Mucosa of descending colon (tissue), 3 donors: Measurements from ENCODE around the gene PLCG2. TPM values are rescaled to one million over a fixed set of nuclear protein-coding genes. Genes with fewer than 3 reads are reported as not detected.

ENCODE experiments used
- ATAC-seq: fragments of 200-7000 bp; cut with Tn5 transposase; one replicate; pipeline ENCODE4 v1.9.1; 2020; ENCODE audit warnings: mild to moderate bottlenecking, moderate library complexity
- DNase-seq, 3 donors: peaks; one replicate each; pipeline ENCODE4 v3.0.0-alpha.2; 2020
- H3K36me3 ChIP-seq: fragments of 200-600 bp; one replicate; pipeline ENCODE4 v1.8.0; 2021; ENCODE audit warnings: low read depth, mild to moderate bottlenecking
- H3K4me1 ChIP-seq: fragments of 200-600 bp; one replicate; pipeline ENCODE4 v1.8.0; 2021; ENCODE audit warnings: low read depth, mild to moderate bottlenecking
- H3K4me3 ChIP-seq: fragments of 200-600 bp; one replicate; pipeline ENCODE4 v1.8.0; 2021; ENCODE audit warnings: mild to moderate bottlenecking
- H3K9me3 ChIP-seq: fragments of 200-600 bp; one replicate; pipeline ENCODE4 v1.8.0; 2021; ENCODE audit warnings: mild to moderate bottlenecking
- CTCF ChIP-seq: fragments of 200-600 bp; IDR thresholded peaks from one replicate; pipeline ENCODE4 v1.8.0; 2022; ENCODE audit warnings: antibody characterized with exemption, mild to moderate bottlenecking
- intact Hi-C, 2 donors: fragments of 100-400 bp; cut with DNase I in 1 of 2; cut with micrococcal nuclease in 1 of 2; formaldehyde crosslinking; loops; one replicate each; pipeline versions ENCODE4 v1.11.0 to v1.11.1; 2022; cut with DNase I, micrococcal nuclease
- total RNA-seq, 3 donors: library from RNA; stranded (reverse); fragmentation: NEBNext Ultra II Directional in 2 of 3; extraction: Animal tissue kit (Norgen Biotek cat#: 25700) in 2 of 3; gene quantifications; one replicate each; pipeline versions ENCODE4 v1.2.1 to v1.2.4, GENCODE V29; 2021 to 2023
- donor health status: DM: no; HTN: no; CAD: no; lungs with moderate emphysema.
- donor health status: DM: no; HTN: no; CAD: no.
- donor health status: DM: no; HTN: yes; CAD: no.

Gene PLCG2
- total RNA-seq, 3 donors from 2014 or later: 14.7 to 19.5 (median 15.0) TPM

- ATAC-seq (no peak), DNase-seq (no peak)
- intact Hi-C loops: no loop called here
- no peak overlapping the region for H3K4me3 ChIP-seq
- H3K9me3 ChIP-seq: no peaks in the 10 kb centered on the region
- no peaks in the 10 kb centered on the region for H3K4me1 ChIP-seq
- no peak for TF ChIP-seq CTCF
- no peaks in the 10 kb centered on the region for H3K36me3 ChIP-seq
Observed at GRCh38 chr16:81843243-81843582, 64.1 kb downstream of the PLCG2 start.

GRCh38 chr16:81843683-81844082 lies 64.6 kb downstream of the PLCG2 start:
- Histone ChIP-seq H3K4me1 (no peaks in the 10 kb centered on the region), H3K4me3 (no peak overlapping the region), H3K9me3 (no peaks in the 10 kb centered on the region), H3K36me3 (no peaks in the 10 kb centered on the region)
- no peak for ATAC-seq
- TF ChIP-seq CTCF: no peak
- DNase-seq: no peak
- intact Hi-C loops: no loop called here

GRCh38 chr16:81846105-81846504 lies 67.0 kb downstream of the PLCG2 start:
- no peak overlapping the region for H3K4me3 ChIP-seq
- TF ChIP-seq CTCF: no peak
- no peaks in the 10 kb centered on the region for H3K4me1 ChIP-seq
- intact Hi-C loops: no loop called here
- DNase-seq (no peak), ATAC-seq (no peak)
- no peaks in the 10 kb centered on the region for H3K36me3 ChIP-seq
- H3K9me3 ChIP-seq: no peaks in the 10 kb centered on the region

- TF ChIP-seq CTCF: no peak
- intact Hi-C loops: no loop called here
- DNase-seq (no peak), ATAC-seq (no peak)
- H3K4me1 ChIP-seq: no peaks in the 10 kb centered on the region
- H3K36me3 ChIP-seq: no peaks in the 10 kb centered on the region
- no peak overlapping the region for H3K4me3 ChIP-seq
- H3K9me3 ChIP-seq: no peaks in the 10 kb centered on the region
Observed at GRCh38 chr16:81848306-81848853, 69.3 kb downstream of the PLCG2 start.

GRCh38 chr16:81850197-81850944 lies 71.3 kb downstream of the PLCG2 start:
- Histone ChIP-seq H3K4me3 (no peak overlapping the region), H3K9me3 (no peaks in the 10 kb centered on the region), H3K4me1 (no peaks in the 10 kb centered on the region), H3K36me3 (no peaks in the 10 kb centered on the region)
- no peak for DNase-seq
- TF ChIP-seq CTCF: no peak
- intact Hi-C loops: no loop called here
- ATAC-seq: no peak
